GM12864 (cell line): ENCODE data around the gene MB21D2.

Experiments
- DNase-seq: peaks from one replicate; pipeline ENCODE4 v3.0.0-alpha.2; 2011; ENCODE audit warnings: low read depth
- H3K4me3 ChIP-seq: 2 replicates; pipeline ENCODE4 v1.5.1; 2011; ENCODE audit warnings: mild to moderate bottlenecking, low read depth, low read length, control low read depth
- TF ChIP-seq, protein P1 (sequence below): IDR thresholded peaks from 2 replicates; pipeline ENCODE4 v1.5.1; 2011; ENCODE audit warnings: low read depth, mild to moderate bottlenecking, moderate library complexity, low read length, control low read depth, inconsistent platforms; ENCODE audit errors: missing control alignments

The MB21D2 gene

DNA sequence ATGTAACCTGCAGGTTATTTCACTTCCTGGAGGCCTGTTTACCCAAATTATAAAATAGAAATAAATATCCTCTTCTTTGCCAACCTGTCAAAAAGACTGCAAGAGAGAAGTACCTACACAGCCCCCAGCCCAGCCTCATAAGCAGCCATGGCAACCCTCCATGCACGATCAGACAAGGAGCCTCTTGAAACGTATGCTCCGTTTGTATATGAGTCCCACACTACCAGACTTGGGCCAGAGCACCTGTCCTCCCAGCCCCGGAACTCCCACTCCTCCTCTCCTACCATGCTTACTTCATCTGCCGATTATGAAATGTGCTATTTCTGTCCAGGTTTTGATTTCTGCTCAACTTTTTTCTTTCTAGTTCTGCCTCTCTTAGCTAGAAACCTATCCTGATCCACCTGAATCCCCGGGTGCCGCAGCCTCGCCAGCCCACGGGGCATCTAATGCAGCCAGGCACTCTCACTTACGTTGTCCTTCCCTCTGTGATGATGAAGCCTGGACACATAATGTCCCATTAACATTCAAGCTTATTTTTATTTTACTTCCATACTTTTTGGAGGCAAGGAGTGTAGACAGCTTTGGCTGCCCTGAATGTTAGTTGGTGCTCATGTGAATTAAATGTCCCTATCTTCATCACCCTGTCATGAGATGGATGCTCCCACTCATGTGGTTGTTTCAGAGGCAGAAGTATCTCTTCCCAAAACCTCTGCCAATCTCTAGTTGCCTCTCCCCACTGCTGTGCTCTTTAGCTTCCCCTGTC lies 73.8 kb downstream of the MB21D2 start:
- no peak overlapping the region for H3K4me3 ChIP-seq
- DNase-seq: no peak
- TF ChIP-seq, protein P1, sequence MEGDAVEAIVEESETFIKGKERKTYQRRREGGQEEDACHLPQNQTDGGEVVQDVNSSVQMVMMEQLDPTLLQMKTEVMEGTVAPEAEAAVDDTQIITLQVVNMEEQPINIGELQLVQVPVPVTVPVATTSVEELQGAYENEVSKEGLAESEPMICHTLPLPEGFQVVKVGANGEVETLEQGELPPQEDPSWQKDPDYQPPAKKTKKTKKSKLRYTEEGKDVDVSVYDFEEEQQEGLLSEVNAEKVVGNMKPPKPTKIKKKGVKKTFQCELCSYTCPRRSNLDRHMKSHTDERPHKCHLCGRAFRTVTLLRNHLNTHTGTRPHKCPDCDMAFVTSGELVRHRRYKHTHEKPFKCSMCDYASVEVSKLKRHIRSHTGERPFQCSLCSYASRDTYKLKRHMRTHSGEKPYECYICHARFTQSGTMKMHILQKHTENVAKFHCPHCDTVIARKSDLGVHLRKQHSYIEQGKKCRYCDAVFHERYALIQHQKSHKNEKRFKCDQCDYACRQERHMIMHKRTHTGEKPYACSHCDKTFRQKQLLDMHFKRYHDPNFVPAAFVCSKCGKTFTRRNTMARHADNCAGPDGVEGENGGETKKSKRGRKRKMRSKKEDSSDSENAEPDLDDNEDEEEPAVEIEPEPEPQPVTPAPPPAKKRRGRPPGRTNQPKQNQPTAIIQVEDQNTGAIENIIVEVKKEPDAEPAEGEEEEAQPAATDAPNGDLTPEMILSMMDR: no peak

DNA sequence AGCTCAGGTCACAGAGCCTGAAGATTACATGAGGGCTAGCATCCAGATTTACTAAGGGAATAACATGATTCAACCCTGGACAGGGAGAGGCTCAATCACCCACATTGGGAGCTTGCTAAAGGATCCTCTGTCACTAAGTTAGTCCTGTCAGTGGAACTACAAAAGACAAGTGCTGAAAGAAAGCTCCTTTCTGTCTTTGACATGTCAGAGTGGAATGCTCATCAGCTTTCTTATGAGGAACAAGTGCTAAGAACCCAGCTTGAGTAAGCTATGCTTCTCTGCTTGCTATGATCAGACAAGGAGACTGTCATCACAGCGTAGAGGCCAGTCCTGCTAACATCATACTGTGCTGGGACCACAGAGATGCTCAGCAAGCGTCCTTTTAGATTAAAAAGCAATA lies 74.5 kb downstream of the MB21D2 start:
- H3K4me3 ChIP-seq: no peak overlapping the region
- TF ChIP-seq, protein P1: no peak
- DNase-seq: no peak

DNA sequence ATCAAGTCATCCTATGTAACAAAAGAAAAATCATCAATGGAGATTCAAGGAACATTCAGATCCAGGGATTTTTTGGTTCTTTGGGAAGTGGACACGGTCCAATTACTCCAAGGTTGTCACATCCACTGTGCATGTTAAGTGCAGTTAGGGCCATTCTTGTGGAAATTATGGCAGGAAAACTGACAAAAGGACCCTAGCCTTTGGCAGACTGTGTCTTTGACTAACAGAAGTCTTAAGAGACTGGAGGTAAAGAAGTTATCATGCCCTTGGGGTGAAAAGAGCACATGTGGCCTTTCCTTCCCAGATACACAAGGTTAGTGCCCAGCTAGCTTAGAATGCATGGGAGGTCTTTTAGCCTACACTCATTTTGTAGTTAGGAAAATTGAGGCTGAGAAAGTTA lies 74.9 kb downstream of the MB21D2 start:
- DNase-seq: no peak
- TF ChIP-seq, protein P1: no peak
- H3K4me3 ChIP-seq: no peak overlapping the region

DNA sequence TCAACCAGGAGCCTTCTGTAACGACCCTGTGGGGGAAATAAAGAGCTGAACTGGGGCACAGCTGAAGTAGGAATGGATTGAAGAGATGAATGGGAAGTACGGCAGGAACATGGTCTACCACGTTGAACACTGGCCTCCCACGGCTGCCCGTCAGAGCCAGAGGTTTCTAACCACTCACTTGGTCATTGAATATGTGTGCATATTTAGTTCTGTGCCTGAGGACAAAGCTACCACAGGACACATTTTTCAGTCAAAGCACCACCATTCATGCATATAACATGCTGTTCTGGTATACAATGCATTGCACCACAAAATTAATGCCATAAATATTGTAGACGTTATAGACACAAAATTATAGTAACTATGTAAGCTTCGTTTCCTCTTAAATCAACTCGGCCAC lies 75.5 kb downstream of the MB21D2 start:
- TF ChIP-seq, protein P1: no peak
- no peak overlapping the region for H3K4me3 ChIP-seq
- DNase-seq: no peak

DNA sequence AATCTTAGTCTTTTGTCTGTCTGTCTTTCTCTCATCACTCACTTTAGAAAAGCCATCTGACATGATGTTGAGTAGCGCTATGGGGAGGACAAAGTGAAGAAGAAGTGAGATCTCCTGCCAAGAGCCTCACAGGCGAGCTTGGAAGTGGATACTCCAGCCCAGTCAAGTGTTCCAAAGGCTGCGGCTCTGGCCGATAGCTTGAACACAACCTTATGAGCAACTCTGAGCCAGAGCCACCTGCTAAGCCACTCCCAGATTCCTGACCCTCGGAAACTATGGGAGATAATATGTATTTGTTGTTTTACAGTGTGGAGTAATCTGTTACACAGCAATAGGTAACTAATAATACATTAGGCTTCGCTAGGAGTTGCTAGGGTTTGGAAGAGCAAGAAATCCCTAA lies 76.2 kb downstream of the MB21D2 start:
- no peak for DNase-seq
- TF ChIP-seq, protein P1: no peak

DNA sequence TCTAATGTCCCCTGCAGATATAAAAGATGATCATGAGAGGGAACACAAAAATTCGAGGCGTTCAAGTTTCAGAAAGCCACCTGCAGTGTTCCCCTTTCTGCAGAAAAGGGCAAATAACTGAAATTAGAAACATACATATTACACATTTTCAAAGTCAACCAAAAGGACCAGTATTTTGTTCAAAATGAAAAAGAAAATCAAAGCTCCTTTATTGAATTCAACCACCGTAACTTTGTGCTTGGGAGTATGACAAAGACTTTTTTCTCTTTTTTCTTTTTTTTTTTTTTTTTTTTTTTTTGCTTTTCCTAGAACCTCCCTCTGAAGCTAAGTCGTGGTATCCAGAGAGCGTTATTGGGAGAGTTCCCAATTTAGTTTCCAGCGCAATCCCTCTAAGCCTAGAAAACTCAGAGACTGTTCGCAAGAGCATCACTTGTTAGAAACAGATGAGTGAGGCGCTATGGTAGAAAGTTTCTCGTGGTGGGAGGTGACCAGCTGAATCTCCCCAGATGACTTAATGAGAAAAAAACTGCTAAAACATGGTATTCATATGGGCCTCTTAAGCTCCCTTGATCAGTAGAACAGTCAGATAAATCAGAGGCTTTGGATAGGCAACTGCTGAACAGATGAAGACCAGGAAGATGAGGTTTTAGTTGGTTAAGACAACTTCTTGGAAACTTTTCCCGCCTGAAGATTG lies 77.4 kb downstream of the MB21D2 start:
- no peak for DNase-seq
- H3K4me3 ChIP-seq: no peak overlapping the region
- TF ChIP-seq, protein P1: no peak

More for the DNA sequence above, 76.2 kb downstream of the MB21D2 start:
- no peak overlapping the region for H3K4me3 ChIP-seq
